Calu3 (cell line): Measurements from ENCODE around the gene TPCN2. TPM values are rescaled to one million over a fixed set of nuclear protein-coding genes. Genes with fewer than 3 reads are reported as not detected.

Experiments used
- BruUV-seq: library from RNA; stranded (reverse); fragments of 400-500 nt; replicated peaks from 2 replicates; lab custom pipeline; 2021; lab: Mats Ljungman, UMichigan
- CTCF ChIA-PET: fragments of 300-600 bp; sonication (Branson Sonifier 250); formaldehyde crosslinking; loops from one replicate; lab custom pipeline; 2022; ENCODE audit warnings: antibody characterized with exemption; lab: Charles Lee
- DNase-seq: peaks from one replicate; pipeline ENCODE4 v3.0.0; 2022
- H3K27ac Mint-ChIP-seq: one replicate; pipeline ENCODE4 v1.8.0; 2022; ENCODE audit warnings: mixed read lengths; ENCODE audit not compliant: unreplicated experiment
- H3K27me3 Mint-ChIP-seq: one replicate; pipeline ENCODE4 v1.8.0; 2022; ENCODE audit warnings: mixed read lengths; ENCODE audit not compliant: unreplicated experiment
- H3K36me3 Mint-ChIP-seq: one replicate; pipeline ENCODE4 v1.8.0; 2022; ENCODE audit warnings: mild to moderate bottlenecking, moderate library complexity, mixed read lengths; ENCODE audit not compliant: insufficient read depth, unreplicated experiment
- H3K4me1 Mint-ChIP-seq: one replicate; pipeline ENCODE4 v1.8.0; 2022; ENCODE audit warnings: mild to moderate bottlenecking, low read depth, mixed read lengths; ENCODE audit not compliant: unreplicated experiment
- H3K4me3 Mint-ChIP-seq: one replicate; pipeline ENCODE4 v1.8.0; 2022; ENCODE audit warnings: mild to moderate bottlenecking, low read depth, moderate library complexity, mixed read lengths; ENCODE audit not compliant: unreplicated experiment
- H3K9me3 Mint-ChIP-seq: one replicate; pipeline ENCODE4 v1.8.0; 2022; ENCODE audit warnings: low read depth, mixed read lengths; ENCODE audit not compliant: unreplicated experiment
- intact Hi-C: fragments of 100-400 bp; cut with micrococcal nuclease; formaldehyde crosslinking; loops from one replicate; pipeline ENCODE4 v1.10.0; 2022; ENCODE audit not compliant: unreplicated experiment
- total RNA-seq: library from RNA; stranded (reverse); gene quantifications from 2 replicates; pipeline ENCODE4 v1.2.3, GENCODE V29; 2022
- TF ChIP-seq, protein P1 (sequence below): fragments of 200-600 bp; IDR thresholded peaks from one replicate; pipeline ENCODE4 v1.8.0; 2022; ENCODE audit warnings: antibody characterized with exemption; ENCODE audit not compliant: unreplicated experiment

The TPCN2 gene
- total RNA-seq, 1 experiment from 2014 or later: 21.9 TPM

- TF ChIP-seq, protein P1, sequence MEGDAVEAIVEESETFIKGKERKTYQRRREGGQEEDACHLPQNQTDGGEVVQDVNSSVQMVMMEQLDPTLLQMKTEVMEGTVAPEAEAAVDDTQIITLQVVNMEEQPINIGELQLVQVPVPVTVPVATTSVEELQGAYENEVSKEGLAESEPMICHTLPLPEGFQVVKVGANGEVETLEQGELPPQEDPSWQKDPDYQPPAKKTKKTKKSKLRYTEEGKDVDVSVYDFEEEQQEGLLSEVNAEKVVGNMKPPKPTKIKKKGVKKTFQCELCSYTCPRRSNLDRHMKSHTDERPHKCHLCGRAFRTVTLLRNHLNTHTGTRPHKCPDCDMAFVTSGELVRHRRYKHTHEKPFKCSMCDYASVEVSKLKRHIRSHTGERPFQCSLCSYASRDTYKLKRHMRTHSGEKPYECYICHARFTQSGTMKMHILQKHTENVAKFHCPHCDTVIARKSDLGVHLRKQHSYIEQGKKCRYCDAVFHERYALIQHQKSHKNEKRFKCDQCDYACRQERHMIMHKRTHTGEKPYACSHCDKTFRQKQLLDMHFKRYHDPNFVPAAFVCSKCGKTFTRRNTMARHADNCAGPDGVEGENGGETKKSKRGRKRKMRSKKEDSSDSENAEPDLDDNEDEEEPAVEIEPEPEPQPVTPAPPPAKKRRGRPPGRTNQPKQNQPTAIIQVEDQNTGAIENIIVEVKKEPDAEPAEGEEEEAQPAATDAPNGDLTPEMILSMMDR: no peak
- peak; percentile 41 for DNase-seq
- Mint-ChIP-seq H3K4me3 (peak overlapping the region; percentile 43), H3K4me1 (no peaks in the 10 kb centered on the region), H3K9me3 (no peaks in the 10 kb centered on the region), H3K36me3 (no peaks in the 10 kb centered on the region), H3K27ac (peak overlapping the region; percentile 52), H3K27me3 (no peaks in the 10 kb centered on the region)
- CTCF ChIA-PET: interaction anchor here (1.0 to 1.6 kb wide), 3 partner anchors 10 to 141 kb away, joined by 3 to 5 read pairs (median 3); no protein-coding TSS in a partner anchor
- intact Hi-C loops: no loop called here
- no TSS peak for BruUV-seq
Measured at GRCh38 chr11:69156673-69157155, 108.0 kb downstream of the TPCN2 start.

DNA sequence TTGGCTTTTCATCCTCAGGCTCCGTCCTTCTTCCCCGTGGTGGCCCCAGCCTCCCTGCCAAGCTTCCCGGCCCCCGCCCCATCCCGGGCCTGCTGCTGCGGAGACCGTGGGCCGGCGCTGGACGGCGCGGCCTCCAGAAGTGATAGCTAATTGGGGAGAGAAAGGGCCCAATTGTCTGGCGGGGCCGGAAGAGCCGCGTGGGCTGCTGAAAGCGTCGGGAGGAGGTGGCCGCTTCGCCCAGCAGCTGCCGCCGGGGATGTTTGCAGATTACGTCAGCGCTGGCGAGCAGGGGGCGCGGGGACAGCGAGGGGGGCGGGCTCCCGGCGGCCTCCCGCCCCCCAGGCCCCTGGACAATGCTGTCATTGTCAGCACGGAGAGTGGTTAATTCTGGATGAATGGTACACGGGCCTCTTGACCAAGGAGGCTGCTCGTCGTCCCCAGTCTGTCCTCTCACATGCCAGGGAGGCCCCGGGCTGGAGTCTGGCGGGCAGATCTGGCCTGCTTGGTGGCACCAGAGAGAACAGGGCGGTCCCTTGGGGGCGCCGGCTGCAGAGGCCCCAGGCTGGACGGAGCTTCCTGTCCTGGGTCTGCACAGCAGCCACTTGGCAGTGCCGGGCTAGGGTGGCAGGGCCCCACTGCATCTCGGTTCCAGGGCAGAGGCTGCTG is 108.6 kb downstream of the TPCN2 start:
- Mint-ChIP-seq H3K4me1 (no peaks in the 10 kb centered on the region), H3K4me3 (peak overlapping the region; percentile 43), H3K27ac (peak overlapping the region; percentile 52), H3K9me3 (no peaks in the 10 kb centered on the region), H3K36me3 (no peaks in the 10 kb centered on the region), H3K27me3 (no peaks in the 10 kb centered on the region)
- peak; percentile 73 for DNase-seq
- BruUV-seq: no TSS peak
- intact Hi-C loops: no loop called here
- TF ChIP-seq, protein P1: no peak
- CTCF ChIA-PET: interaction anchor here (1.0 to 1.6 kb wide), 3 partner anchors 9 to 140 kb away, joined by 3 to 5 read pairs (median 3); no protein-coding TSS in a partner anchor

GRCh38 chr11:69157822-69158231 is 109.1 kb downstream of the TPCN2 start:
- no peaks in the 10 kb centered on the region for H3K36me3 Mint-ChIP-seq

DNA sequence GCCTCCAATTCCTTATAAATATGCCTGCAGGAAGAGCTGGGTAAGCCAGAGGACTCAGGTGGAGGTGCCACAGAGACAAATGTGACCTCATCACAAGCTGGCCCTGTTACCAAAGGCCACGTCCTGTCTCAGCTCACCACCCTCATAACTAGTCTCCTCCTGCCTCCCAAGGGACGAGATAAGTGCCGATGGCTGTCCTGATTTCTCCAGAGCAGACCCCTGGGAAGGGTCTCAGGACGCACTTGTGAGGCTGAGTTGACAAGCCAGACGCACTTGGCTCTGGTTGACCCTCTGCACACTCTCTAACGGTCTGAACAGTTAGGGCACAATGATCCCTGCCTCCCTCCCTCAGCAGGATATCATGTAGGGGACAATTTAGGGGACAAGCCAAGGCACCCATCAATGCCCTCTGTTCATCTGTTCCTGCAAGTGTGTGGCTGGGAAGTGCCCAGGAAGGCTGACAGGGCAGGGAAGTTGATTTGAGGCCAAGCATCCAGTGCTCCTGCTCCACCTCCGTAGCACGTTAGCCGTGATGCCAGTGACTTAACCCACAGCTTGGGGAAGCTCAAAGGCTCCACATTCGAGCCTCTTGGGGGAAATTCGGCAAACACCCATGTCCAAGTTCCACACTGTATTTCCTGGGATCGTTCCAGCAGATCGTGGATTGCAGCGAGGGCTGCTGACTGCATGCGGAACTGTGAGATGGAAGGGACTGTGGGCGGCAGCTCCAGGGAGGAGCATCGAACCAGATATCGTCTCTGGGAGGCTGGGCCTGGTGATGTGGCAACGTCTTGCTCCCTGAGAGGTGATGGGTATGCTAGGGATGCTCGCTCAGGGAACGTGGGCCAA is 109.8 kb downstream of the TPCN2 start:
- Mint-ChIP-seq H3K4me1 (no peaks in the 10 kb centered on the region), H3K27ac (no peak overlapping the region), H3K36me3 (no peaks in the 10 kb centered on the region), H3K4me3 (no peak overlapping the region), H3K9me3 (peaks cover 2% of the 10 kb centered on the region), H3K27me3 (no peaks in the 10 kb centered on the region)
- no peak for DNase-seq
- no TSS peak for BruUV-seq
- TF ChIP-seq, protein P1: no peak
- intact Hi-C loops: no loop called here
- CTCF ChIA-PET: no interaction called here

More at GRCh38 chr11:69157822-69158231, 109.1 kb downstream of the TPCN2 start:
- DNase-seq: no peak
- Mint-ChIP-seq H3K4me3 (no peak overlapping the region), H3K9me3 (no peaks in the 10 kb centered on the region), H3K27ac (no peak overlapping the region), H3K4me1 (no peaks in the 10 kb centered on the region), H3K27me3 (no peaks in the 10 kb centered on the region)
- intact Hi-C loops: no loop called here
- BruUV-seq: no TSS peak
- CTCF ChIA-PET: no interaction called here
- TF ChIP-seq, protein P1: no peak
